Nephron progenitor cell (in vitro differentiated cells): ENCODE measurements around the gene ADIRF.

Experiments used
- DNase-seq: peaks from one replicate; pipeline ENCODE4 v3.0.0; 2021
- H3K27ac Mint-ChIP-seq: 2 replicates; pipeline ENCODE4 v1.8.0; 2021; ENCODE audit warnings: mild to moderate bottlenecking, moderate library complexity, mixed read lengths
- H3K27me3 Mint-ChIP-seq: 2 replicates; pipeline ENCODE4 v1.8.0; 2021; ENCODE audit warnings: mild to moderate bottlenecking, low read depth, mixed read lengths; ENCODE audit not compliant: poor library complexity
- H3K36me3 Mint-ChIP-seq: 2 replicates; pipeline ENCODE4 v1.8.0; 2021; ENCODE audit warnings: low read depth, mixed read lengths
- H3K4me1 Mint-ChIP-seq: 2 replicates; pipeline ENCODE4 v1.8.0; 2021; ENCODE audit warnings: mixed read lengths
- H3K4me3 Mint-ChIP-seq: 2 replicates; pipeline ENCODE4 v1.8.0; 2021; ENCODE audit warnings: mild to moderate bottlenecking, moderate library complexity, mixed read lengths
- H3K9me3 Mint-ChIP-seq: 2 replicates; pipeline ENCODE4 v1.8.0; 2021; ENCODE audit warnings: mild to moderate bottlenecking, moderate library complexity, mixed read lengths
- TF ChIP-seq, protein P1 (sequence below): fragments of 200-600 bp; sonication (generic); IDR thresholded peaks from 2 replicates; pipeline ENCODE4 v1.5.0; 2021; ENCODE audit warnings: antibody characterized with exemption

ADIRF gene

DNA sequence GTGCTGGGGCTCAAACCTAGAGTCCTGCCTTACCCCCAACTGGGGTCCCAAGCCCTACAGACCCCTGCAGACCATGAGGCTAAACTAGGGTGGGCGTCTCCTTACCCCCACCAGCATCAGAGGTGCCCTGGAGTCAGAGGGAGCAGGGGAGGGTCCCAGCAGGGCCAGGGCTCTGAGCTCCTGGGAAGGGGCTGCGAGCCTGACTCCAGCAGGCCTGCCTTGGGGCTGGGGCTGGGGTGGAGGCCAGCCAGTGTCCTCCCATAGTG is 8.6 kb upstream of the ADIRF start:
- peak overlapping the region; percentile 95 for H3K27ac Mint-ChIP-seq
- H3K36me3 Mint-ChIP-seq = no peaks in the 10 kb centered on the region
- H3K9me3 Mint-ChIP-seq = no peaks in the 10 kb centered on the region
- peak overlapping the region; percentile 58 for H3K4me3 Mint-ChIP-seq
- no peak for DNase-seq
- TF ChIP-seq, protein P1, sequence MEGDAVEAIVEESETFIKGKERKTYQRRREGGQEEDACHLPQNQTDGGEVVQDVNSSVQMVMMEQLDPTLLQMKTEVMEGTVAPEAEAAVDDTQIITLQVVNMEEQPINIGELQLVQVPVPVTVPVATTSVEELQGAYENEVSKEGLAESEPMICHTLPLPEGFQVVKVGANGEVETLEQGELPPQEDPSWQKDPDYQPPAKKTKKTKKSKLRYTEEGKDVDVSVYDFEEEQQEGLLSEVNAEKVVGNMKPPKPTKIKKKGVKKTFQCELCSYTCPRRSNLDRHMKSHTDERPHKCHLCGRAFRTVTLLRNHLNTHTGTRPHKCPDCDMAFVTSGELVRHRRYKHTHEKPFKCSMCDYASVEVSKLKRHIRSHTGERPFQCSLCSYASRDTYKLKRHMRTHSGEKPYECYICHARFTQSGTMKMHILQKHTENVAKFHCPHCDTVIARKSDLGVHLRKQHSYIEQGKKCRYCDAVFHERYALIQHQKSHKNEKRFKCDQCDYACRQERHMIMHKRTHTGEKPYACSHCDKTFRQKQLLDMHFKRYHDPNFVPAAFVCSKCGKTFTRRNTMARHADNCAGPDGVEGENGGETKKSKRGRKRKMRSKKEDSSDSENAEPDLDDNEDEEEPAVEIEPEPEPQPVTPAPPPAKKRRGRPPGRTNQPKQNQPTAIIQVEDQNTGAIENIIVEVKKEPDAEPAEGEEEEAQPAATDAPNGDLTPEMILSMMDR = no peak
- H3K27me3 Mint-ChIP-seq = no peaks in the 10 kb centered on the region
- H3K4me1 Mint-ChIP-seq = peaks cover 66% of the 10 kb centered on the region

DNA sequence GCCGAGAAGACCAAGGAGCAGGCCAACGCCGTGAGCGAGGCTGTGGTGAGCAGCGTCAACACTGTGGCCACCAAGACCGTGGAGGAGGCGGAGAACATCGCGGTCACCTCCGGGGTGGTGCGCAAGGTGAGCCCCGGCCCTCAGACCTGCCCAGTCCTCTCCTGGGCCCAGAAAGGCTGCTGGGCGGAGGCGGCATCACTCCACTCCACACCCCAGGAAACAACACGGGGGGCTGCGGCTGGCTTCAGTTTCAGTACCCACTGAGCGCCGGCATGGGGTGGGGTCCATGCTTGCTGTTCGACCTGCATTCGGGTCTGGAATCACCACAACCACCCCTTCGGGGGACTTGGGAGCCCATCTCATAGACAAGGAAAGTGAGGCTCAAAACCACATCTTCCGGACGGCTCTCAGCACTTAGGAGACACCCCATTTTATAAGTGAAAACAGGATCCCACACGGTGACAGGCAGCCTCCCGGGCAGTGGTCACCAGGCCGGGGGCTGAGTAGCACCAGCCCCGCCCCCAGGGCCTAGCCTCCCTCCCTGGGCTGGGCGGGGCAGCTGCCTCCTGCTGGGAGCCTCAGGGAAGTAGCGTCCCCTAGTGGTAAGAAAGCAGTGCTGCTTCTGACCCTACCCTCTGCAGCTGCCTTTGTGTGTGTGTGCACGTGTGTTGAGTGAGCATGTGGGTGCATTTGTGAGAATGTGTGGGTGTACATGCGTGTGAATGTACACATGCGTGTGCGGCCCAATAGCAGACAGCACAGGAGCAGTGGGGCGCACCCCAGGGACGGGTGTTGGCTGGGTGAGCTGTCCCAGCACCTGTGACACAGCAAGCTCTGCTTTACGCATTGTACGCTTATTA is 8.0 kb upstream of the ADIRF start:
- H3K4me1 Mint-ChIP-seq = peaks cover 66% of the 10 kb centered on the region
- H3K27ac Mint-ChIP-seq = peak overlapping the region; percentile 32
- H3K36me3 Mint-ChIP-seq = no peaks in the 10 kb centered on the region
- no peak overlapping the region for H3K4me3 Mint-ChIP-seq
- peak; percentile 68 for DNase-seq
- no peaks in the 10 kb centered on the region for H3K9me3 Mint-ChIP-seq
- TF ChIP-seq, protein P1 = peak; percentile 96
- H3K27me3 Mint-ChIP-seq = no peaks in the 10 kb centered on the region

DNA sequence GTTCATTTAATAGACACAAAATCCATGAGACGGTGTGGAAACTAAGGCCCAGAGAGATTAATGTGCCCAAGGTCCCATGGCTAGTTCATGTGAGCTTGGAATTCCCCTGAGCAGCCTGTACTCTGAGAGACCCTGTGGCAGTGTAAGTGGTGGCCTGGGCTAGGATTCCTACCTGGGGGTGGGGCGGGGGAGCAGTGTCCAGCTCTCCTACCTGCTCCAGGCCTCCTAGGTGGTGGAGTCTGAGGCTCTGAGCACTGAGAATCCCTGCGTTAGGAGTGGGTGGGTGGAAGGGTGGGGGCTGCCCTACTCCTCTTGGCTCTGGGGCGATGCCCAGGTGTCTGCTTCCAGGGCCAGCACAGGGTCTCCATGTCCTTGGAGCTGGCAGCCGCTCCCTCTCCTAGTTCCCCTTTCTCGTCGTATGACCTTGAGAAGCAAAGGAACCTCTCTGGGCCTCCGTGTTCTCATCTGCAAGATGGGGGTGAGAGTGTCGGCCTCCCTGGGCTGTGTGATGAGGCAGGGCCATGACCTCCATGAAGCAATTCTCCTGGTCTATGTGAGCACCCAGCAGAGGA is 7.3 kb upstream of the ADIRF start:
- Mint-ChIP-seq H3K4me1 (peaks cover 65% of the 10 kb centered on the region), H3K4me3 (no peak overlapping the region), H3K36me3 (no peaks in the 10 kb centered on the region), H3K9me3 (no peaks in the 10 kb centered on the region), H3K27ac (no peak overlapping the region), H3K27me3 (no peaks in the 10 kb centered on the region)
- TF ChIP-seq, protein P1 = no peak
- no peak for DNase-seq

DNA sequence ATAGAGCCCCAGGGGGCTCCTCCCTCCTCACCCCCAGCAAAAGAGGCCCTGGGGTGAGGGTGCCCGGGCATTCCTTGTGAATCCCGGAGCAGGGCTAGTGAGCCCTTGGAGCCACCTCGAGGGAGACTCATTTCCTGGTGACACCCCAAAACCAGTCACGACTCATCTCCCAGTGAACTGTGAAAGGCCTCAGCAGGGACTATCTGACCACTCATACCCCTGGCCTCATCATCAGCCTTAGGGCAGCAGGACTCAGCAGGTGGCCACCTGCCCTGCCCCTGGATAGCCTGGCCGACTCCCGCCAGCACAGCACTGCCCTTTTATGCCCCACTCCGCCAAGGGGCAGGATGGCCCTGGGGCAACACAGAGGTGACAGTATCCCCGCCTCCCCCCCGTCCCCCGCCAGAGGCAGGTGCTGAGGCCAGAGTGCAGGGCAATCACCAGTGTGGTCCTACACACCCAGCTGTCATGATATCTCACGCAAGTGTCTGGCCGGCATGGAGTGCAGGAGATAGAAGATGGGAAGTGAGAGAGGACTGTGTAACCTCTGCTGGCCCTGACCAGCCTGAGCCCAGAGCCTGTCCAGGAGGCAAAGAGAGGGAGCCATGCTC is 6.7 kb upstream of the ADIRF start:
- Mint-ChIP-seq H3K36me3 (no peaks in the 10 kb centered on the region), H3K27me3 (peaks cover 4% of the 10 kb centered on the region), H3K4me1 (peaks cover 65% of the 10 kb centered on the region), H3K4me3 (no peak overlapping the region), H3K27ac (no peak overlapping the region), H3K9me3 (no peaks in the 10 kb centered on the region)
- no peak for DNase-seq
- TF ChIP-seq, protein P1 = no peak

DNA sequence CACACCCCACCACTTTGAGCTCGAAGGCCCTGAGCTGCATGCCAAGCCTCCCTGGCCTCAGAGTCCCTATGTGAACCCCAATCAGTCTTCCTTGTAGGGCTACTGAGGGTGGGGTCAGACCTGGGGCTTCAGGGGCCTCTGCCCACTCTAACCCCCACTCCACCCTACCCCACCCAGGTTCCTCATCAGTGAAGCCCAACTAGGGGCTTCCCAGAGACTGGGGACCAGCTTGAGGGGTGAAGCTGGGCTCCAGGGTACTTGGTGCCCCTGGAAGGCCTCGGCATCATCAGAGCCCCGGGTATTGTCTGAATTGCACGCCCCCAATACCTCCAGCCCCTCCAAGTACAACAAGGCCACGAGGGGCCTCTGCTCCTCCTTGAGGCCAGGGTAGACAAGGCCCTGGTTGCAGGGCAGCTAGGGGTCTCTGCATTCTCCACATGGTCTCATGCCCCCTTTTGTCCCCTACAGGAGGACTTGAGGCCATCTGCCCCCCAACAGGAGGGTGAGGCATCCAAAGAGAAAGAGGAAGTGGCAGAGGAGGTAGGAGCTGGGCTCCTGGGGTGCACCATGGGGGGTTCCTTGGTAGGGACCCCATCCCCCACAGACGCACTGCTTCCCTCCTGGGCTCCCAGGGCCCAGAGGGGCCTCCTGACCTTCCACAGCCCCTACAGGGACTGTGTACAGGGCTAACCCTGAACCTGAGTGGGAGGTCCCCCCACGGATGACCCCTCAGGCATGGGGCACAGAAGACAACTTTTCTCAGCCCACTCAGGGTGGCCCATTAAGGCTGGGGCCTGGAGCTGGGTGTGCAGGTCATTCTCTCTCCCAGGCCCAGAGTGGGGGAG is 5.9 kb upstream of the ADIRF start:
- DNase-seq = no peak
- Mint-ChIP-seq H3K4me3 (no peak overlapping the region), H3K4me1 (peaks cover 65% of the 10 kb centered on the region), H3K27ac (no peak overlapping the region), H3K36me3 (no peaks in the 10 kb centered on the region), H3K9me3 (no peaks in the 10 kb centered on the region), H3K27me3 (peaks cover 4% of the 10 kb centered on the region)
- TF ChIP-seq, protein P1 = no peak
